ENCODE results near the gene EFCC1. TPM values are rescaled to one million over a fixed set of nuclear protein-coding genes. Genes with fewer than 3 reads are reported as not detected.

Gene EFCC1
- total RNA-seq, 1 donor from 2014 or later: 3.0 TPM

DNA sequence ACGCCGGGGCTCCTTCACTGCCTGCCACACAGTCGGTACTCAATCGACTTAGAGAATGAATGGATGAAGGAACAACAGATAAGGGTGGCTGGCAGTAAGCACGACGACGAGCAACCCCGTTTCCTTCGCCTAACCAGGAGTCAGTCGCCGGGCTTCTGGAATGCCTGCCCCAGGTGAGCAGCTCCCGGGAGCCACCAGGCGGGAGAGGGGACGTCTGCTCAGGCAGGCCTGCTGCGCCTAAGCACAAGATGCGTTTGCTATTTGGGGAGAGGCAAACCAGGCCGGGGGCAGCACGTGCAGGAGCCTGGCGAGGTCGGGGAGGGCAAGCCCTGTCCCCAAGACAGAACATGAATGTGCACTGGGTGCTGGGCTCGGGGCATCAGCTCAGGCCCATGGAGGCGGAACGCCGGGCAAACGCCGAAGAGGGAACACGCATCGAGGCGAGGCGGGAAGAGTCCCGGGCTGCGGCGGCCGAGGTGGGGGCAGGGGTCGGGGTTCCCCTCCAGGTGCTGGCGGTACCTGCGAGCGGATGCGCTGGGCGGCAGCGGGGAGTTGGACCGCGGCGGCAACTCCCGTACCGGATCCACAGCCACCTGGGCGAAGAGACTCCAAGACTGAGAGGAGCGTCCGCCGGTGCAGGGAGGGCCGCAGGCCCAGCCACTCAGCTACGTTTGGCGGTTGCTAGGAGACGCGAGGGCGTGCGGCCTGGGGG is 7.5 kb upstream of the EFCC1 start, which contains the start of gene CFAP92:
CFAP92 (minus strand) TSS at position 616 of the 712 bp plus-strand sequence. CDS start 772 bp downstream, outside the sequence.
- intact Hi-C loops (cut with micrococcal nuclease): no loop called here
- peak; percentile 99 for ATAC-seq
- DNase-seq: peak; percentile 93

DNA sequence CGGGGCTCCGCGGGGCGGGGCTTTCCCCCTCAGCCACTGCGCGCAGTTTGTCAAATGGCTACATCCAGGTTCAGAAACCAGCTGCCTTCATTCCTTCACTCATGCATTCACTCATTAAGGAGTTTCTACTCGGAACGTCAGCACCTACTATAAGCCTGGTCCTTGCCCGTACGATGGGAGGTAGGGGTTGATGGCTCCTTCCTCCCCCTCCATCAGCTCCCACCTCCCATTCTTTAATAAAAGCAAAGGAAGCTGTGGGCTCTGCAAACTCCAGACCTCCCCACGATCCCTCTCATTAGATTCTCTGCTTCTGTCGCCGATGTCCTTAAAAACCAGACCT is 7.0 kb upstream of the EFCC1 start:
- intact Hi-C loops (cut with micrococcal nuclease): no loop called here

GRCh38 chr3:128994581-128995546 is 6.2 kb upstream of the EFCC1 start:
- intact Hi-C loops (cut with micrococcal nuclease): no loop called here
- ATAC-seq: no peak
- DNase-seq: no peak

More for the DNA sequence above, 7.0 kb upstream of the EFCC1 start:
- no peak for ATAC-seq
- DNase-seq: no peak

DNA sequence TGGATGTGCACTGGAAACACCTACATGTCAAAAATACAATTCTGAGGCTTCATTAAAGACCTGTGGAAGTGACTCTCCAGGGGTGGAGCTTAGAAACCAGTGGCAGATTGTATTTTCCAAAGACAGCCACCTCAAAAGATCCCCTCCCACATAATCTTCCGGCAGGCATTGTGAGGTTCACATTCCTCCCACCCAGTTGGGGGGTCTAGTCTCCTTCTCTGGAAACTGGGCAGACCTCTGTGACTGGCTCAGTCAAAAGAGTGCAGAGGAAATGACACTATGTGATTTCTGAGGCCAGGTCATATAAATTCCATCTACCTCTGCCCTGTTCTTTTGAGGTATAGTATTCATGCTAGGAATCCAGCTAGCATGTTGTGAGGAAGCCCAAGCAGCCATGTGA is 5.4 kb upstream of the EFCC1 start:
- intact Hi-C loops (cut with micrococcal nuclease): no loop called here
- ATAC-seq (no peak), DNase-seq (no peak)

DNA sequence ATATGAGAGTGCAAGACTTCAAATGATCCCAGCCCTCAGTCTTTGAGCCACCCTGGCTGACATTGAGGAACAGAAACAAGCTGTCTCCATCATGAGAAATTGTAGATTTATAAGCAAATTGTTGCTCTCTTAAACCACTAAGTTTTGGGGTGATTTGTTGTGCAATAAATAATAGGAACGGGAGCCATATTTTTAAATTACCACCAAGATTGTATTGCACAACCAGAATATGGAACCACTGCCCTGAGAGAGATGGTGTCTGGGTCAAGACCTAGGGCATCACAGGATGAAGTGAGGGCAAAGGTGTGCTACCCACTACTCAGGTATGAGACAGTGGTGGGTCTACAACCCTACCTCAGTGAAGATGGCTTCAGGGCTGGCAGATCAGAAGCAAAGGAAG is 4.9 kb upstream of the EFCC1 start:
- ATAC-seq (no peak), DNase-seq (no peak)
- intact Hi-C loops (cut with micrococcal nuclease): no loop called here

DNA sequence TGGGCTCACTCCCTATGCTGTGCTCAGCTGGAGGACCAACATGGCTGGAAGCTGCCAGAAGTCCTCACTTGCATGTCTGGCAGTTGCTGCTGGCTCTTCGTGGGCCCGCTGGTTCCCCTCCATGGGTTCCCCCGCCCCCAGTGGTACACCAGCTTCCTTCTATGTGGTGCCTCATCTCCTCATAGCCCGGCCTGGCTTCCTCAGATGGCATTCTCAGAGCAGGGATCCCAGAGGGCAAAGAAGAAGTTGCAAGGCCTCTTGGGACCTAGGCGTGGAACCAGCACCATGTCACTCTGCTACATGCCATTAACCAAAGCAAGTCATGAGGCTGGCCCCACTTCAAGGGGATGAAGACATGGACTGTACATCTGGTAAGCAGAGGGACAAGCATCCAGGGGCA is 4.4 kb upstream of the EFCC1 start:
- no peak for ATAC-seq
- intact Hi-C loops (cut with micrococcal nuclease): no loop called here
- no peak for DNase-seq

DNA sequence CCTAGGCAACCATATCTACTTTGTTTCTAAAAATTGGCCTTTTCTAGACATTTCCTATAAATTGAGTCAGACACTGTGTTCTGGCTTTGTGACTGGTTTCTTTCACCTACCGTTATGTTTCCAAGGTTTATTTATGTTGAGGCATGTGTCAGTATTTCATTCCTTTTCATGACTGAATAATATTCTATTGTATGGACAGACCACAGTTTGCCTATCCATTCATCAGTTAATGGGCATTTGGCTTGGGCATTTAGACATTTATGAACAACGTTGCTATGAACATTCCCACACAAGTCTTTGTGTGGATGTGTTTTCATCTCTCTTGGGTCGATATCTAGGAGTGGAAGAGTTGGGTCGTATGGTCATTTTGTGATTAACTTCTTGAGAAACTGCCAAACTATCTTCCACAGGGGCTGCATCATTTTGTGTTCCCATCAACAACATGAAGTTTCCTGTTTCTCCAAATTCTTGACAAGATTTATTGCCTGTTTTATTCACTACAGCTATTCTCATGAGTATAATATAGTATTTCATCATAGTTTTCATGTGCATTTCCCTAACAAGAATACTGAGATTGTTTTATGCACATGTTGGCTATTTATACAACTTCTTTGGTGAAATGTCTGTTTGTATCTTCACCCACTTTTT is 3.5 kb upstream of the EFCC1 start:
- no peak for ATAC-seq
- intact Hi-C loops (cut with micrococcal nuclease): no loop called here
- DNase-seq: no peak

GRCh38 chr3:128998561-128998960 is 2.5 kb upstream of the EFCC1 start:
- DNase-seq (no peak), ATAC-seq (no peak)
- intact Hi-C loops (cut with micrococcal nuclease): no loop called here

DNA sequence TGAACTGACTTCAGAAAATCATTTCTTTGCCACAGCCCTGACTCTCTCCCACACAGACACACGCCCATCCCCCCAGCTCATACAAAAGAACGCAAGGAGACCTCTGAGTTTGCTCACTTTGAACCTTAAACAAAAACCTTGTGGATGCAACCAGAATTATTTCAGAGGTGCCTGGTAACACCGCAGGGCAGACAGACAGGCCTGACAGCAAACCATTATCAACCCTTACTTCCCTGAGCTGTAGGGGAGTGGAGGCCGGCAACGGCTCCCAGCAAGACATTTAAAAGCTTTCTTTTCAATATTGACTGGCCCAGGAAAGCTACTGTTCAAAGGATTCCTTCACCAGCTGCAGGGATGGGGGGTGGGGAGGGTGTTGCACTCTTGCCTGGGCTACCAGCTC is 2.0 kb upstream of the EFCC1 start:
- no peak for DNase-seq
- intact Hi-C loops (cut with micrococcal nuclease): no loop called here
- no peak for ATAC-seq

DNA sequence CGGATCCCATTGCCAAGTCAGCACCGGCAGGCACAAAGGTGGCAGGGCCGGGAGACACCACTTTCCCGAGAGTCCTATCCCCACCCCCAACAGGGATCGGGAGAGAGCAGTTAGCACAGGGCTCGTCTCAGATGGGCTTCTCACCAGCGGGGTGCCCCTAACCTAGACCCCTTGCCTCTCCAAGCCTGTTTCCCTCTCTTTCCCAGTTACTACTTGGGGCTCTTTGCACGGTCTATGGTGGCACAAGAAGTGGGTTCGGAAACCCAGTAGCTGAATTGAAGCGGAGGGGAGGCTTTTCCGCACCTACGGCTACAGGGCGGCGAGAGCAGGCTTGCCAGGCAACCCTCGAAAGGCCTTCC is 383 bp upstream of the EFCC1 start:
- peak; percentile 14 for ATAC-seq
- intact Hi-C loops (cut with micrococcal nuclease): no loop called here
- no peak for DNase-seq

GRCh38 chr3:129001806-129002572 is 885 bp downstream of the EFCC1 start:
- intact Hi-C loops (cut with micrococcal nuclease): no loop called here
- ATAC-seq (peak; percentile 8), DNase-seq (no peak)

DNA sequence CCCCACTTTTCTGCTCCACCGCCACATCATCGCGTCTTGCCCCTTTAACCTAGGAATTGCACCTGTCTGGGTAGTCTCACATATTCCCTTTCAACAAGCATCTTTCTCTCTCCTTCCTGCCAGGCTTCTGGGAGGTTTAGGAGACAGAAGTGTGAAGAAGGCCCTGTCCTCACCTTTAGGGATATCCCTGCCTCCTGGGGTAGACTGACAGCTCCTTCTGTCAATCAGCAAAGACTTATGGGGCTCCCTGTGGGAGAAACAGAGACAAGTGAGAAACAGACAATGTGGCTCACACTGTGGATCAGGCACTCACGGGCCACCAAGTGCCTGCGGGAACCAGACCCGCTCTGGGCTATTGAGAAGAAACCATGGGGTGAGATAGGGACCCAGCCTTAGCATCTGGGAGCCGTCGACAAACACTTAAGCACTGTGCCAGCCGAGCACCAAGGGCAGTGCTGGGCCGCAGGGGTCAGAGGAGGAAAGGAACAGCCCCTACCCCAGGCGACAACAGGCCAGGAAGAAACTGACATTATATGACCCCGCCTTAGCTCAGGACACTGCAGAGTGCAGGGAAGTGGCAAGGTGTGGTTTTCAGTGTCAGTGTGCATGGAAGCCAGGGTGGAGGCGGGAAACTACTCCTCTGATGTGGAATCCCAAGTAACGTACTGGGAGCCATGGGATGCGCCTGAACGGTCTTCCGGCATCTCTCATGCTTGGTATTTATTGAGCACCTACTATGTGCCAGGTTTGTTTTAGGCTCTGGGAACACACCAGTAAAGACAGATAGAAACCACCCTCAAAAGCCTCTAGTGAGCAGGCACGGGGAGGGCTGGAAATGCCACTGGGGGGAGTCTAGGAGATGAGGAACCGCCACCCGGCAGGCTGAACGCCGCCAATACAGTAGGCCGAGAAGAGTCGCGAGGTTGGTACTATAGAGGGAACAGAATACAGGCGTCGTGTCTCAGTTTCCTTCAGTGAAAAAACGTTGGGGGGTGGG is 1.8 kb downstream of the EFCC1 start:
- intact Hi-C loops (cut with micrococcal nuclease): no loop called here
- DNase-seq (no peak), ATAC-seq (no peak)

- DNase-seq: peak; percentile 67
- intact Hi-C loops (cut with micrococcal nuclease): no loop called here
- peak; percentile 15 for ATAC-seq
Observed at GRCh38 chr3:129003578-129004112, 2.5 kb downstream of the EFCC1 start.

DNA sequence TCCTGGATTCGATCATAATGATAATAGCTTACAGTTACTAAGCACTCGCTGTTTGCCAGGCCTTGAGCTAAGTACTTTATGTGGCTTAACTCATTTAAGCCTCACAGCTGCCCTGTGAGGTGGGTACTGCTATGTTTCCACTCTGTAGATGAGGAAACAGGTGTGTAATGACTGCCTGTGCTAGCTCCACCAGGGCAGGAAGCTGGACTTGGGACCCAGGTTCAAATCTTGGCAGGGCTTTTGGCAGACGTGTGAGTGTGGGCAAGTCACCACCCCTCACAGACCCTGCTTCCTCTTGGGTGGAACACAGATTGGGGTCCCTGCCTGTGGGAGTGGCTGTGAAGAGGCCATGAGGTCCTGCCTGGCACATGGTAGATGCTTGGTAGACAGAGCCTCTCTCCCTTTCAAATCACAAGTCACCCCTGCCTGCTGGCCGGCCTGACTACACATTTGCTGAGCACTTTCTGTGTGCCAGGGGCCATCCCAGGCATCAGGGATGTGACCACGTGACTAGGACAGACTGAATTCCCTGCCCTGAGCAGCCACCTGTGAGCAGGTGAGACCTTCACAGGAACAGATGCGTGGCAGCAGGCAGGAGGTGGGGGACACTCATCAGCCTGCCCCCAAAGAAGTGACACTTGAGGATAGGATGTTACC is 3.7 kb downstream of the EFCC1 start:
- ATAC-seq: no peak
- no peak for DNase-seq
- intact Hi-C loops (cut with micrococcal nuclease): no loop called here

DNA sequence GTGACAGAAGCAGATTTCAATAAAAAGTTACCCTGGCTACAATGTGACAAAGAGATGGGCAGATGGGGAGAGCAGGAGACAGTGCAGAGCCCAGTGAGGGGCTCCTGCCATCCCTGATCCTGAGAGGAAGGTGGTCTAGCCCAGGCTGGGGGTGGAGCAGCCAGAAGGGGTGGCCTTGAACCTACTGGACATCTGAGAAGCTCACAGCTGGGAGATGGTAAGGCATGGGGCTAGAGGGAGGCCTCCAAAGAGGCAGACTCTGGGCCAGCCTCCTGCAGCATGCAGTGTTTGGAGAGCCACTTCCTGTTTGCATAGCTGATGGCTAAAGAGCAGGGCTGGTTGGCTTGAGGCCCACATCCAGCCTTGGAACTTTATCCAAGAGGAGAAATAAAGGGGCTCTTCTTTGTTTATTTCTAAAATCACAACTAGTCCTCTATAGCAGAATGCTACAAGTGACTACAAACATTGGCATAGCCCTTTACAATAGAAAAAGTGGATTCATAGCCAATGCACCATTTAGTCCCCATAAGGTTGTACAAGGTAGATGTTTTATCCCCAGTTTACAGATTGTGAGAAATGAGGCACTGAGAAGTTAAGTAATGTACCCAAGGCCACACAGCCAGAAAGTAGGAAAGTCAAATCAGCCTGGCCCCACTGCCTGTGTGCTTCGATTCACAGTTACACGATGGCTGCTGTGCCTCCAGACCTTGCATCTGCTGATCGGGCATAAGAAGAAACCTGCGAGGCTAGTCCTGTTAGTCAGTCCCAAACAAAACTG is 4.6 kb downstream of the EFCC1 start:
- DNase-seq (peak; percentile 69), ATAC-seq (peak; percentile 28)
- intact Hi-C loops (cut with micrococcal nuclease): no loop called here

DNA sequence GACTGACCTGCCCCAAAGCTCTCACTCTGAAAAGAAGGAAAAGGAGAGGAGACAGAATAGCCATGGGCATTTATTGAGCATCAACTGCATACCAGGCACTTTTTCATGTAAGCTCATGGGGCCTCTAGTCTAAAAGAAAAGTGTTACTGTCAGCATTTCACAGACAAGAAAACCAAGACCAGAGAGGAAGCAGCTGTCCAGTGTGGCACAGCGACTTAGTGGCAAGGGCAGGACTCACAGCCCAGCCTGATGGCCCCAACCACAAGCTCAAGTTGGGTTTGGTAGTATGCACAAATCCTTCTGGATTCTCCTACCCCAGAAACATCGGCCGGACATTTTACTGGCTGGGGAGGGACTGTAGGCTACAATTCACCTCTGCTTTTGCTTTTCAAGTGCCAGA is 5.8 kb downstream of the EFCC1 start:
- intact Hi-C loops (cut with micrococcal nuclease): no loop called here
- no peak for DNase-seq

GRCh38 chr3:129007792-129008191 is 6.7 kb downstream of the EFCC1 start:
- intact Hi-C loops (cut with micrococcal nuclease): no loop called here
- DNase-seq: peak; percentile 45
- ATAC-seq: peak; percentile 59

More for the DNA sequence above, 5.8 kb downstream of the EFCC1 start:
- ATAC-seq: no peak
